HG03066 (cell line): ENCODE results near the gene FGF3.

Experiments
- ATAC-seq: cut with Tn5 transposase; IDR thresholded peaks from one replicate; pipeline ENCODE4 v1.9.1; 2021; ENCODE audit warnings: low read depth; ENCODE audit not compliant: unreplicated experiment

Gene FGF3

GRCh38 chr11:69818603-69819441 is at the start of gene FGF3:
FGF3 (minus strand) TSS chr11:69819416; CDS start chr11:69818933, 483 bp downstream.
- no peak for ATAC-seq

- ATAC-seq, result no peak
Observed at GRCh38 chr11:69868871-69869270, 49.7 kb upstream of the FGF3 start.

GRCh38 chr11:69868006-69868810 is 49.0 kb upstream of the FGF3 start:
- no peak for ATAC-seq

- no peak for ATAC-seq
Observed at GRCh38 chr11:69867076-69868005, 48.1 kb upstream of the FGF3 start.

- ATAC-seq, result no peak
Observed at GRCh38 chr11:69866648-69867047, 47.4 kb upstream of the FGF3 start.

GRCh38 chr11:69865707-69866106 is 46.5 kb upstream of the FGF3 start:
- ATAC-seq, result no peak

GRCh38 chr11:69864686-69865661 is 45.8 kb upstream of the FGF3 start:
- ATAC-seq, result no peak

GRCh38 chr11:69863544-69864200 is 44.5 kb upstream of the FGF3 start:
- no peak for ATAC-seq

GRCh38 chr11:69862797-69863543 is 43.8 kb upstream of the FGF3 start:
- ATAC-seq, result no peak

GRCh38 chr11:69862331-69862771 is 43.1 kb upstream of the FGF3 start:
- no peak for ATAC-seq

GRCh38 chr11:69861901-69862300 is 42.7 kb upstream of the FGF3 start:
- no peak for ATAC-seq

GRCh38 chr11:69860796-69861445 is 41.7 kb upstream of the FGF3 start:
- ATAC-seq, result no peak

GRCh38 chr11:69860244-69860643 is 41.0 kb upstream of the FGF3 start:
- no peak for ATAC-seq

- no peak for ATAC-seq
Observed at GRCh38 chr11:69859275-69859934, 40.2 kb upstream of the FGF3 start.

- ATAC-seq, result no peak
Observed at GRCh38 chr11:69855421-69855820, 36.2 kb upstream of the FGF3 start.

- ATAC-seq, result no peak
Observed at GRCh38 chr11:69854713-69855112, 35.5 kb upstream of the FGF3 start.

GRCh38 chr11:69852056-69852455 is 32.8 kb upstream of the FGF3 start:
- ATAC-seq, result no peak
